Loucy (cell line): Measurements from ENCODE around the gene NBAS.

Experiments used
- H2AFZ ChIP-seq: fragments of 200-600 bp; sonication (generic); 2 replicates; pipeline ENCODE4 v1.6.0; 2016; ENCODE audit warnings: antibody characterized with exemption, mild to moderate bottlenecking, low read length, moderate library complexity
- H3F3A ChIP-seq: fragments of 200-600 bp; 2 replicates; pipeline ENCODE4 v1.6.0; 2016; ENCODE audit warnings: antibody characterized with exemption, low read depth, mild to moderate bottlenecking
- H3K27me3 ChIP-seq: fragments of 200-600 bp; sonication (generic); 2 replicates; pipeline ENCODE4 v1.6.1; 2014; ENCODE audit warnings: low read length, mild to moderate bottlenecking; ENCODE audit not compliant: insufficient read depth, poor library complexity, severe bottlenecking
- H3K36me3 ChIP-seq: fragments of 200-600 bp; sonication (generic); 2 replicates; pipeline ENCODE4 v1.6.1; 2016; ENCODE audit warnings: low read length; ENCODE audit not compliant: insufficient read depth
- H3K4me1 ChIP-seq: fragments of 200-600 bp; sonication (generic); 2 replicates; pipeline ENCODE4 v1.5.1; 2014; ENCODE audit warnings: low read length, mild to moderate bottlenecking; ENCODE audit not compliant: insufficient read depth, poor library complexity, severe bottlenecking
- H3K4me2 ChIP-seq: fragments of 200-600 bp; sonication (generic); 2 replicates; pipeline ENCODE4 v1.6.0; 2014; ENCODE audit warnings: antibody characterized with exemption, low read length, low read depth, mild to moderate bottlenecking; ENCODE audit not compliant: poor library complexity, severe bottlenecking
- H3K4me3 ChIP-seq: fragments of 200-600 bp; sonication (generic); 2 replicates; pipeline ENCODE4 v1.5.1; 2014; ENCODE audit warnings: low read length, mild to moderate bottlenecking, mixed read lengths; ENCODE audit not compliant: poor library complexity, severe bottlenecking
- H3K79me2 ChIP-seq: fragments of 200-600 bp; sonication (generic); 2 replicates; pipeline ENCODE4 v1.6.1; 2014; ENCODE audit warnings: low read length; ENCODE audit not compliant: insufficient read depth
- H3K9ac ChIP-seq: fragments of 200-600 bp; sonication (generic); 2 replicates; pipeline ENCODE4 v1.6.0; 2014; ENCODE audit warnings: mild to moderate bottlenecking, low read depth, low read length, moderate library complexity; ENCODE audit not compliant: poor library complexity, severe bottlenecking
- H3K9me2 ChIP-seq: fragments of 200-600 bp; sonication (generic); replicated peaks from 2 replicates; pipeline ENCODE4 v1.6.1; 2016; ENCODE audit warnings: low read depth, low read length, mixed read lengths
- H3K9me3 ChIP-seq: fragments of 200-600 bp; sonication (generic); 2 replicates; pipeline ENCODE4 v1.6.1; 2014; ENCODE audit warnings: mild to moderate bottlenecking, antibody characterized with exemption, low read length, low read depth; ENCODE audit not compliant: insufficient read depth
- H4K20me1 ChIP-seq: fragments of 200-600 bp; sonication (generic); 2 replicates; pipeline ENCODE4 v1.6.0; 2014; ENCODE audit warnings: antibody characterized with exemption, low read length, mild to moderate bottlenecking; ENCODE audit not compliant: insufficient read depth, poor library complexity, severe bottlenecking
- EZH2phosphoT487 ChIP-seq: fragments of 200-600 bp; IDR thresholded peaks from 2 replicates; pipeline ENCODE4 v1.6.1; 2018; ENCODE audit warnings: antibody characterized with exemption, mild to moderate bottlenecking, moderate library complexity, borderline replicate concordance
- TF ChIP-seq, protein P1 (sequence below): fragments of 200-600 bp; sonication (generic); conservative IDR thresholded peaks from 2 replicates; pipeline ENCODE4 v1.5.1; 2014; ENCODE audit warnings: mild to moderate bottlenecking, antibody characterized with exemption, low read length

NBAS gene

DNA sequence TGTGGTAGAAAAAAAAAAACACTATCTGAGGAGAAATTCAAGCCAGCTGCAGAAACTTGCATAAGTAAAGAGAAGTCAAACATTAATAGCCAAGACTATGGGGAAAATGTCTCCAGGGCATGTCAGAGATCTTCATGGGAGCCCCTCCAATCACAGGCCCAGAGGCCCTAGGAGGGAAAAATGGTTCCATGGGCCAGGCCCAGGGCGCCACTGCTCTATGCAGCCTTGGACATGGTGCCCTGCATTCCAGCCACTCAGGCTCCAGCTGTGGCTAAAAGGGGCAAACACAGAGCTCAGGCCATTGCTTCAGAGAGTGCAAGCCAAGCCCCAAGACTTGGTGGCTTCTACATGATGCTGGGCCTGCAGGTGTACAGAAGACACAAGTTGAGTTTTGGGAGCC is 354.7 kb downstream of the NBAS start:
- H3K4me2 ChIP-seq: no peak overlapping the region
- no peak for TF ChIP-seq EZH2phosphoT487
- TF ChIP-seq, protein P1, sequence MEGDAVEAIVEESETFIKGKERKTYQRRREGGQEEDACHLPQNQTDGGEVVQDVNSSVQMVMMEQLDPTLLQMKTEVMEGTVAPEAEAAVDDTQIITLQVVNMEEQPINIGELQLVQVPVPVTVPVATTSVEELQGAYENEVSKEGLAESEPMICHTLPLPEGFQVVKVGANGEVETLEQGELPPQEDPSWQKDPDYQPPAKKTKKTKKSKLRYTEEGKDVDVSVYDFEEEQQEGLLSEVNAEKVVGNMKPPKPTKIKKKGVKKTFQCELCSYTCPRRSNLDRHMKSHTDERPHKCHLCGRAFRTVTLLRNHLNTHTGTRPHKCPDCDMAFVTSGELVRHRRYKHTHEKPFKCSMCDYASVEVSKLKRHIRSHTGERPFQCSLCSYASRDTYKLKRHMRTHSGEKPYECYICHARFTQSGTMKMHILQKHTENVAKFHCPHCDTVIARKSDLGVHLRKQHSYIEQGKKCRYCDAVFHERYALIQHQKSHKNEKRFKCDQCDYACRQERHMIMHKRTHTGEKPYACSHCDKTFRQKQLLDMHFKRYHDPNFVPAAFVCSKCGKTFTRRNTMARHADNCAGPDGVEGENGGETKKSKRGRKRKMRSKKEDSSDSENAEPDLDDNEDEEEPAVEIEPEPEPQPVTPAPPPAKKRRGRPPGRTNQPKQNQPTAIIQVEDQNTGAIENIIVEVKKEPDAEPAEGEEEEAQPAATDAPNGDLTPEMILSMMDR: no peak
- H3K79me2 ChIP-seq: no peaks in the 10 kb centered on the region
- H3K27me3 ChIP-seq: no peaks in the 10 kb centered on the region
- no peaks in the 10 kb centered on the region for H3F3A ChIP-seq
- no peak overlapping the region for H3K4me3 ChIP-seq
- no peaks in the 10 kb centered on the region for H3K9me2 ChIP-seq
- H4K20me1 ChIP-seq: no peaks in the 10 kb centered on the region
- H2AFZ ChIP-seq: no peak overlapping the region
- H3K36me3 ChIP-seq: peaks cover 20% of the 10 kb centered on the region; the same call in 1 of the 2 replicates
- no peak overlapping the region for H3K9ac ChIP-seq
- H3K4me1 ChIP-seq: no peaks in the 10 kb centered on the region
- H3K9me3 ChIP-seq: no peaks in the 10 kb centered on the region

GRCh38 chr2:15205562-15205961 is 355.6 kb downstream of the NBAS start:
- H3K4me2 ChIP-seq: no peak overlapping the region
- H3K36me3 ChIP-seq: peaks cover 15% of the 10 kb centered on the region; the same call in 1 of the 2 replicates

GRCh38 chr2:15201009-15201408 is 360.1 kb downstream of the NBAS start:
- Histone ChIP-seq H3K36me3 (no peaks in the 10 kb centered on the region; the same call in 1 of the 2 replicates), H4K20me1 (no peaks in the 10 kb centered on the region), H3K79me2 (no peaks in the 10 kb centered on the region), H3K27me3 (no peaks in the 10 kb centered on the region), H3K9me3 (no peaks in the 10 kb centered on the region), H3K4me1 (peaks cover 21% of the 10 kb centered on the region), H3K4me2 (no peak overlapping the region), H3K9ac (no peak overlapping the region), H3K9me2 (no peaks in the 10 kb centered on the region), H3F3A (no peaks in the 10 kb centered on the region), H2AFZ (no peak overlapping the region), H3K4me3 (no peak overlapping the region)
- TF ChIP-seq, protein P1: no peak

More at GRCh38 chr2:15205562-15205961, 355.6 kb downstream of the NBAS start:
- TF ChIP-seq, protein P1: no peak
- TF ChIP-seq EZH2phosphoT487: no peak
- no peaks in the 10 kb centered on the region for H3F3A ChIP-seq
- H2AFZ ChIP-seq: no peak overlapping the region
- no peak overlapping the region for H3K9ac ChIP-seq
- no peaks in the 10 kb centered on the region for H3K9me2 ChIP-seq
- H3K9me3 ChIP-seq: no peaks in the 10 kb centered on the region
- no peaks in the 10 kb centered on the region for H3K27me3 ChIP-seq
- no peaks in the 10 kb centered on the region for H4K20me1 ChIP-seq
- no peaks in the 10 kb centered on the region for H3K4me1 ChIP-seq
- no peaks in the 10 kb centered on the region for H3K79me2 ChIP-seq
- H3K4me3 ChIP-seq: no peak overlapping the region
